Measurements from ENCODE around the gene SHROOM3. TPM values are rescaled to one million over a fixed set of nuclear protein-coding genes. Genes with fewer than 3 reads are reported as not detected.
"Not testable (repeated sequence)": the region's sequence is repeated elsewhere in the genome, so short reads cannot be mapped to it uniquely, and the experiment has no call there.

SHROOM3 gene
- total RNA-seq, 1 donor from 2014 or later, result 62.0 TPM

DNA sequence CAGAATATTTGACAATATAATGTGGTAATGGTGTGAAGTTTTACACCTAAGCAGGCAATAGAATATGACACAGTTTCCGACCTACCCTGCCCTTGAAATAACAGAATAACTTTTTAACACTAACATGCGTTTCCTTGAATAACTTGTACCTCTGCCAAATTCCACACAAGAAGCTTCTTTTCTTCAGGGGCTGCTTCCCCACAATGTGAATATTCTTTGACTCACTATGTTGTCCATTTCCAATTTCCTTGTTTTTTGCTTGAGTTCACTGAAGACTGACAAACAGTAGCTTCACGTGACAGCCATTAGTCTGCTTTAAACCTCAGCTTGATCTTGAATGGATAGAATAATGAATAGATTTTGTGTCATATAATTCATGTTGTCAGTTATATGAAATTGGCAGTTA lies 14.3 kb downstream of the SHROOM3 start:
- no peak for DNase-seq
- H3K27me3 ChIP-seq (ENCODE audit: low read depth), result no peaks in the 10 kb centered on the region
- no peaks in the 10 kb centered on the region for H3K36me3 ChIP-seq
- H3K4me1 ChIP-seq, result no peaks in the 10 kb centered on the region
- intact Hi-C loops (cut with DNase I), result no loop called here
- H3K4me3 ChIP-seq, result no peak overlapping the region
- no peaks in the 10 kb centered on the region for H3K9me3 ChIP-seq
- no peak for ATAC-seq
- TF ChIP-seq, protein P1, sequence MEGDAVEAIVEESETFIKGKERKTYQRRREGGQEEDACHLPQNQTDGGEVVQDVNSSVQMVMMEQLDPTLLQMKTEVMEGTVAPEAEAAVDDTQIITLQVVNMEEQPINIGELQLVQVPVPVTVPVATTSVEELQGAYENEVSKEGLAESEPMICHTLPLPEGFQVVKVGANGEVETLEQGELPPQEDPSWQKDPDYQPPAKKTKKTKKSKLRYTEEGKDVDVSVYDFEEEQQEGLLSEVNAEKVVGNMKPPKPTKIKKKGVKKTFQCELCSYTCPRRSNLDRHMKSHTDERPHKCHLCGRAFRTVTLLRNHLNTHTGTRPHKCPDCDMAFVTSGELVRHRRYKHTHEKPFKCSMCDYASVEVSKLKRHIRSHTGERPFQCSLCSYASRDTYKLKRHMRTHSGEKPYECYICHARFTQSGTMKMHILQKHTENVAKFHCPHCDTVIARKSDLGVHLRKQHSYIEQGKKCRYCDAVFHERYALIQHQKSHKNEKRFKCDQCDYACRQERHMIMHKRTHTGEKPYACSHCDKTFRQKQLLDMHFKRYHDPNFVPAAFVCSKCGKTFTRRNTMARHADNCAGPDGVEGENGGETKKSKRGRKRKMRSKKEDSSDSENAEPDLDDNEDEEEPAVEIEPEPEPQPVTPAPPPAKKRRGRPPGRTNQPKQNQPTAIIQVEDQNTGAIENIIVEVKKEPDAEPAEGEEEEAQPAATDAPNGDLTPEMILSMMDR (IDR thresholded peaks at IDR 0.05), result no peak
- no peak overlapping the region for H3K27ac ChIP-seq

DNA sequence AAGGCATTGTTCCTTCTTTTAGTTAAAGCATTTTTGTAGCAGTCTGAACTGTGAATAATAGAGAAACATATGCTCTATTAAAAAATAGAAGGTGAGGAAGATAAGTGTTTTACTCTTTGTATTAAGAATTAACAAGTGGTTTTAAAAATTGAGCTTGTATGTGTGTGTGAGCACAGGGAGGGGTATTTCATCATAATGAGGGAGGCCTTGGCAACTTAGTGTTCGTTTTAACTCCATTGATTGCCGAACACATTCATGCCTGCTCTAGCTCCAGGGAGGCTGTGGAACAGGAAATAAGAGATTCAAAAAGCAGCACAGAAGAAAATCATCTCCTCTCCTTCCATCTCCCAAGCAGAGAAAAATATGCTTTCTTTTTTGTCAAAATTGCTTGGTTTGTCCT lies 14.8 kb downstream of the SHROOM3 start:
- no peak overlapping the region for H3K27ac ChIP-seq
- ATAC-seq (no peak), DNase-seq (no peak)
- H3K4me1 ChIP-seq, result no peaks in the 10 kb centered on the region
- TF ChIP-seq, protein P1 (IDR thresholded peaks at IDR 0.05), result no peak
- no peaks in the 10 kb centered on the region for H3K36me3 ChIP-seq
- intact Hi-C loops (cut with DNase I), result no loop called here
- H3K4me3 ChIP-seq, result no peak overlapping the region
- no peaks in the 10 kb centered on the region for H3K9me3 ChIP-seq
- no peaks in the 10 kb centered on the region for H3K27me3 ChIP-seq (ENCODE audit: low read depth)

DNA sequence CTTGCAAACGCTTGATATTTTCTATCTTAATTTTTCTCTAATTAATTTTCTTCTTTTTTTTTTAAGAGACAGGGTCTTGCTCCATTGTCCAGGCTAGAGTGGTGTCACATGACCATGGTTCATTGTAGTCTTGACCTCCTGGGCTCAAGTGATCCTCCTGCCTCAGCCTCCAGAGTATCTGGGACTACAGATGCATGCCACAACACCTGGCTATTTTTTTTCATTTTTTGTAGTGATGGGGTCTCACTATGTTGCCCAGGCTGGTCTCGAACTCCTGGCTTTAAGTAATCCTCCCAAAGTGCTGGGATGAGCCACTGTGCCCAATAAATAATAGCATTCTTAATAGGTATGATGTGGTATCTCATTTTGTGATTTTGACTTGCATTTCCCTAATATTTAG lies 18.2 kb downstream of the SHROOM3 start:
- TF ChIP-seq, protein P1 (IDR thresholded peaks at IDR 0.05), result no peak
- Histone ChIP-seq H3K36me3 (no peaks in the 10 kb centered on the region), H3K4me1 (no peaks in the 10 kb centered on the region), H3K27me3 (ENCODE audit: low read depth) (no peaks in the 10 kb centered on the region), H3K27ac (no peak overlapping the region), H3K9me3 (no peaks in the 10 kb centered on the region), H3K4me3 (no peak overlapping the region)
- ATAC-seq, result no peak
- DNase-seq, result no peak
- intact Hi-C loops (cut with DNase I), result no loop called here

DNA sequence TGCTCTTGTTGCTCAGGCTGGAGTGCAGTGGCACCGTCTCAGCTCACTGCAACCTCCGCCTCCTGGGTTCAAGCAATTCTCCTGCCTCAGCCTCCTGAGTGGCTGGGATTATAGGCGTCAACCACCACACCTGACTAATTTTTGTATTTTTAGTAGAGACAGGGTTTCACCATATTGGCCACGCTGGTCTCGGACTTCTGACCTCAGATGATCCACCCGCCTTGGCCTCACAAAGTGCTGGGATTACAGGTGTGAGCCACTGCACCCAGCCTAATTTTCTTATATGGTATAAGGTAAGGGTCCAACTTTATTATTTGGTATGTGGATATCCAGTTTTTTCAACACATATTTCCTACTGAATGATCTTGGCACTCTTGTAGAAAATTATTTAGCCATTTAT lies 19.0 kb downstream of the SHROOM3 start:
- DNase-seq; ATAC-seq; H3K9me3 ChIP-seq; H3K4me3 ChIP-seq; intact Hi-C loops (cut with DNase I); H3K27me3 ChIP-seq (ENCODE audit: low read depth); H3K27ac ChIP-seq; H3K36me3 ChIP-seq; H3K4me1 ChIP-seq: not testable (repeated sequence)

DNA sequence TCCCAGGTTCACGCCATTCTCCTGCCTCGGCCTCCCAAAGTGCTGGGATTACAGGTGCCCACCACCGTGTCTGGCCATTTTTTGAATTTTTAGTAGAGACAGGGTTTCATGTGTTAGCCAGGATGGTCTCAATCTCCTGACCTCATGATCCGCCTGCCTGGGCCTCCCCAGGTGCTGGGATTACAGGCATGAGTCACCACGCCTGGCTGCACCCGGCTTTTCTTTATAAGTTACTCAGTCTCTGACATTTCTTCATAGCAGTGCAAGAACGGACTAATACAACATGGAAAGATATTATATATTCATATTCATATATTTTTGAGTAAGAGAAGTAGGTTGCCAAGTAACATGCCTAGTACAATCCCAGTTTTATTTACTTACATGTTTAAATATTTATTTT lies 22.9 kb downstream of the SHROOM3 start:
- H3K4me3 ChIP-seq, result no peak overlapping the region
- H3K27ac ChIP-seq, result no peak overlapping the region
- no peaks in the 10 kb centered on the region for H3K4me1 ChIP-seq
- intact Hi-C loops (cut with DNase I), result no loop called here
- H3K36me3 ChIP-seq, result no peaks in the 10 kb centered on the region
- ATAC-seq, result no peak
- TF ChIP-seq, protein P1 (IDR thresholded peaks at IDR 0.05), result no peak
- DNase-seq, result no peak
- no peaks in the 10 kb centered on the region for H3K9me3 ChIP-seq
- peaks cover 6% of the 10 kb centered on the region for H3K27me3 ChIP-seq (ENCODE audit: low read depth)

DNA sequence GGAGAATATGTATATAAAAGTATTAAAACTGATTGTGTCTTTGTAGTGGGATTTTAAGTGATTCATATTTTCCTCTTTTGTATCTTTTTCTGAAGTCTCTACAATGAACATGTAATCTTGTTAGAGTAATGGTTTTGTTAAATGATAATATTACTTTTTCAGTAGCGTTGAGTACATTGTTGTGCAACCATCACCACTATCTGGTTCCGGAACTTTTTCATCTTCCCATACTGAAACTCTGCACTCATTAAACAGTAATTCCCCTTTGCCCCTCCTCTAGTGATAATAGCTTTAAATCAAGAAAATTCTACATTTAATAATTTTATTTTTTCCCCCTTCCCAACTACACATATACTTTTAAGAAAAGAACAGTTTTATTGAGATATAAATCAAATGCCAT lies 23.3 kb downstream of the SHROOM3 start:
- Histone ChIP-seq H3K27ac (no peak overlapping the region), H3K27me3 (ENCODE audit: low read depth) (peaks cover 6% of the 10 kb centered on the region), H3K9me3 (peaks cover under 1% of the 10 kb centered on the region), H3K4me3 (no peak overlapping the region), H3K4me1 (no peaks in the 10 kb centered on the region), H3K36me3 (no peaks in the 10 kb centered on the region)
- no peak for ATAC-seq
- DNase-seq, result no peak
- intact Hi-C loops (cut with DNase I), result no loop called here
- TF ChIP-seq, protein P1 (IDR thresholded peaks at IDR 0.05), result no peak
